CD4-positive, alpha-beta T cell treated with Interleukin-6 for 4 hours (primary cell): ENCODE measurements around the gene HDGFL1.

Experiments used
- DNase-seq: peaks from one replicate; pipeline ENCODE4 v3.0.0-alpha.2; 2020; ENCODE audit warnings: mixed read lengths

The HDGFL1 gene

DNA sequence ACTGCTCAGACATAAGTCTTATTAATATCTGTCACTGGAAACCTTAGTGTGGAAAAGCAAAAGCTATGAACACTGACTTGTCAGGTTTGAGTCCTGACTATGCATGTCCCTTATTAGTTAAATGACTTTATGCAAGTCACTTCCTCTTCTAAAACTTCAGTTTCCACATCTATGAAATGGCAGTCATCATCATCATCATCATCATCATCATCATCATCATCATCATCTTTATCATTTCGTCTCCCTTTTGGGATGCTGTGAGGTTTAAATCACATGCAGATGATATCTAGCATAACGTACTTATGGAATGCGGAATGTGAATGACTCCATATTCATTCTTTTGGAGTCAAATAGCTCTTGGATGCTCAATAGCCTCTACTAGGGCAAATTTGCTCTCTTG is 24.5 kb downstream of the HDGFL1 start:
- DNase-seq: no peak

DNA sequence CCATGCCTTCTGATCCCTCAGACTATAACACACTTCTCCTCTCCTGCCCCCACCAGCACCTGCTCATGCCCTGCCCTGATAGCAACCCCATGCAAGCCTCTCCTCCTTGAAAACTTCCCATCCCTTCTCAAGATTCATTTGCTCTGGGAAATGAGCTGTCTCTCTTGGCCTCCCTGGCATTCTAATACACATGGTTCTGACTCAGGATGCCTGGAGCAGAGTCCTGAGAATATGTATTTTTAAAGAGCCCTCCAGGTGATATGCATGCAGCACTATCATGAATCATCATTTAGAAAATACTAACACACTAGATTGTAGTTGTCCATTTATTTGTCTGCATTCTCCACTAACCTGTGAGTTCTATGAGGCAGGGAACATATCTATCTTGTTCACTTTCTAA is 26.6 kb downstream of the HDGFL1 start:
- DNase-seq: no peak

DNA sequence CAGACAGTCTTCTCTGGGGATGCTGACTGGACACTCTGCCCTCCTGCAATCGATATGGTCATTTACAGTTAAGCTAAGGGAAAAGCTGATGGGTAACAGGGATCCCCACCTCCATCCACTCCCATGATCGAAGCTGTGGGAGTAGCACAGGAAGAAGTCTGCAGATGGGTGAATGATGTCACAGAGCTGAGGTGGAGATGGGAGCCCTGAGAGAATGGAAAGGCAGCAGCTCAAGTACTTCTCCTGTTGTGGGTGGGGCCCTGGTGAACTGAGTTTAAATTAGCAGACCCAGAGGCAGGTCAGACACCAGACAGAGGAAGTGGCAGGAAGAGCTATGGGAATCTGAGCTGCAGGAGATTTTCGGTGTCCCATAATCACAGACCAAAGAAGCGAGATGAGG is 29.0 kb downstream of the HDGFL1 start:
- DNase-seq: no peak

- DNase-seq: no peak
Measured at GRCh38 chr6:22600059-22600458, 30.7 kb downstream of the HDGFL1 start.

DNA sequence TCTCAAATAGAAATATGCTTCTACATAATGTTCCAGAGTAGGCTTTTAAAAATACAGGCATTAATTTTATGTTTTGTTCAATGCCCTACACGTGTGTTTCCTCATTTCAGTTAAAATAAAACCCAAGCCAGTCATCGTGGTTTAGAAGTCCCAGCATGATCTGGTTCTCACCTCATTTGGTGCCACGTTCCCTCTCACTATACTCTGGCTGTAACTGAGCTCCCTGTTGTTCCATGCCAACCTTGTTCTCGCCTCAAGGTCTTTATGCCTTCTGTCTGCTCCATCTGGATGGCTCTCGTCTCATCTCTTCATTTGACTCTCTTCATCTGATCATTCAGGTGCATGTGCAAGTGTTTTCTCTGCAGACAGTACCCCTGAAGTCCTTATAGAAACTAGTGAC is 32.6 kb downstream of the HDGFL1 start:
- no peak for DNase-seq

- no peak for DNase-seq
Measured at GRCh38 chr6:22605736-22606135, 36.4 kb downstream of the HDGFL1 start.

DNA sequence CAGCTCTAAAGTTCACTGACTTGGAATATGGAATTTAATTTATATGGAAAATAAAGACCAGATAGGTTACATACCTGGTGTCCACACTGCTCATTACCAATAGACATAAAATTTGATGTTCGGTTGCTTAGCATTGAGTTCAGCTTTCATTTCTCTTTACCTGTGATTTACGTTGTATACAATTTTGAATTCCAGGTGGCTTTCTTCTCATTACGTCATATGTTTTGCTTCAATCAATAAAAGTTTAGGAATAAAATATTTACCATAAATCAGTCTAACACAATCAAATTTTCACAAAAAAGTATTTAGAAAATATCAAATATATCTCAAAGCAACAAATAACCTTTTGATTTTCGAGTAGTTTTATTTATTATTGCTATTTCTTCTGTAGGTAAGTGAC is 40.8 kb downstream of the HDGFL1 start:
- DNase-seq: no peak

- DNase-seq: no peak
Measured at GRCh38 chr6:22612236-22612635, 42.9 kb downstream of the HDGFL1 start.

DNA sequence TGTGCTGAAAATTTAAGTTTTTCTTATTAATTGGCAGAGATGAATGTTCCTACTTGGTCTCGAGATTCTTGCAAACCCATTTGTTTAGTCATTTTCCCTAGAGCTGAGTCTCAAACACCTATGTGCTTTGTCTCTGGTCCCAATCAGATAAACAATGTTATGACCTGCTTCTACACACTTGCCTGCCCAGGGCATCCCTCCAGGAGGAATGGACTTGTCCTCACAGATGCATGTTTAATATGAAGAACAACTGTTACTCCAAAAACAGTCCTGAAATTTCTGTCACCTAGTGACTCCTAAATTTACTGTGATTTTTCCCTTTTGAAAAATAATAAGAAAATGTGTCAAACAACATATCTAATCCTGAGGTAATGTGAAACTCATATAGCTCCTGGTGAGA is 43.7 kb downstream of the HDGFL1 start:
- DNase-seq: no peak

DNA sequence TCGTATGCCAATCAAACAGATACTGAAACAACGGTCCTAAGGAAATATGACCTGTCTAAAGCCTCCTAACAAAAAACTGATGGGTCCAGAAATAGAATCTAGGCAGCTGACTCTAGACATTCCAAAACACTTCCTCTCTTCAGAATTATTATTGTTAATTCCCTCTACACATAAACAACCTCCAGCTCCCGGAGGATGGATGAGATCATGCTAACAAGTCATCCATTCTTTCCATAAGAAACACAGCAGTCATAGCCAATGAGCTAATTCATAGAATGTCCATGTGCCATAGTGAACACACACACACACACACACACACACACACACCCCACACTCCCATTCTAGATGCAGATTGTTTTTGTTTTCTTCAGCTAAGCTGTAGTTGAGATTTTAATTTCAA is 44.3 kb downstream of the HDGFL1 start:
- no peak for DNase-seq

DNA sequence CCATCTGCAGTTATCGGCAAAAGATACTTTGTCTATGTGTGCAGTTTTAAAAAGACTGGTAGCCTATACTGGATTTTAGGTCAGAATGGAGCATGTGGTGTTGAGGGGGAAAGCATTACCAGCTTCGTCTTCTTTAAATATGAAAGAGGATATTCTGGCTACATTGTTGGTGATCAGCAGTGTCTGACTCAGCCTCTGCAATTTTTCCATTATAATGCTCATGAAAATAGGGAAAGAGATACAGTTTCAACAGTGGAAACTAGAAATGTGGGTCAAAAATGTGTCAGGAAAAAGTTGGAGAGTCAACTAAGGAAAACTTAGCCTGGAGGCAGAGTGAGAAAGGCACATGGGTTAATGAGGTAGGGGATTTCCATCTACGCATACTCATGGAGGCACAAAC is 45.2 kb downstream of the HDGFL1 start:
- no peak for DNase-seq

DNA sequence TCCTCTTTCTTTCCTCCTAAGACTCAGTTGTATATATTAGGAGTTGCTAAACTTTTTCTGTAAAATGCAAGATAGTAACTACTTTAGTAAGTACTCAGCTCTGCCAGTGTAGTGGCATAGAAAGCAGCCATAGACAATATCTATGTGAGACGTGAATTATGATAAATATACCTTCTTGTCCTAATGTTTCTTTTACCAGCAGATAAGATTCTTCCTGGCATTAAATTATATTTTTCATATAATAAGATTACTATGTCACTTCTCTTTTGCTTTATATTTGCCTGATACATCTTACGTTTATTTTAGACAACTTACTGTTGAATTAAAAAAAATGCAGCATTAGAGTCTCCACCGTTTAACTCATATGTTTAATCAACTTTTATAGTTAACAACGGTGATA is 51.7 kb downstream of the HDGFL1 start:
- DNase-seq: no peak
